ENCODE measurements around the gene GATA3. TPM values are rescaled to one million over a fixed set of nuclear protein-coding genes. Genes with fewer than 3 reads are reported as not detected.

GATA3 gene
- total RNA-seq, 1 experiment from 2014 or later: 5.9 TPM

DNA sequence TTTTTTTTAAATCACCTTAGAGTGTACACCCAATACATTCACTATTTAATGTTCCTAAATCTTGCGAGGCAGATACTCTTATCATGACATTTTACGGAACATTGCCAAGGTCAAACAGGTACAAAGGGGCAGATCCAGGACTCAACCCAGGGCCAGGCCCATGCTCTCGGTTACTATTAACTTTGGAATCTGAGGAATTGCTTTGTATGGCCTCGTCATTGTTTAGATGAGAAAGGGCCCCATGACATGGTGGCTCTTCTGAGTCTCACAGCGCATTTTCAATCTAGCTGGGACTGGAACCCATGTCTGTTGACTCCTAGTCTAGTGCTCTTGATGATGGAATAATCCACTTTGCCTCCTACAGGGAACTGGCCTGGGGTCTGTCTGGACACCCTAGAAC, 59.1 kb downstream of the GATA3 start:
- Histone ChIP-seq H3K27ac (ENCODE audit: low read length) (no peak overlapping the region), H3K4me3 (ENCODE audit: low read depth in 2 of 2, low read length in 2 of 2) (no peak overlapping the region), H3K27me3 (ENCODE audit: control insufficient read depth, insufficient read depth, low read length) (no peaks in the 10 kb centered on the region), H3K9me3 (ENCODE audit: control insufficient read depth, insufficient read depth, low read depth, low read length) (no peaks in the 10 kb centered on the region), H3K4me1 (ENCODE audit: control insufficient read depth, insufficient read depth, low read length) (no peaks in the 10 kb centered on the region), H3K36me3 (ENCODE audit: control insufficient read depth, insufficient read depth, low read length) (no peaks in the 10 kb centered on the region)
- no peak for TF ChIP-seq POLR2AphosphoS5 (IDR thresholded peaks at IDR 0.05; ENCODE audit: low read depth, low read length)
- TF ChIP-seq SIN3A (IDR thresholded peaks at IDR 0.05; ENCODE audit: borderline replicate concordance, insufficient read depth, low read depth, low read length): no peak
- TF ChIP-seq, protein P1, sequence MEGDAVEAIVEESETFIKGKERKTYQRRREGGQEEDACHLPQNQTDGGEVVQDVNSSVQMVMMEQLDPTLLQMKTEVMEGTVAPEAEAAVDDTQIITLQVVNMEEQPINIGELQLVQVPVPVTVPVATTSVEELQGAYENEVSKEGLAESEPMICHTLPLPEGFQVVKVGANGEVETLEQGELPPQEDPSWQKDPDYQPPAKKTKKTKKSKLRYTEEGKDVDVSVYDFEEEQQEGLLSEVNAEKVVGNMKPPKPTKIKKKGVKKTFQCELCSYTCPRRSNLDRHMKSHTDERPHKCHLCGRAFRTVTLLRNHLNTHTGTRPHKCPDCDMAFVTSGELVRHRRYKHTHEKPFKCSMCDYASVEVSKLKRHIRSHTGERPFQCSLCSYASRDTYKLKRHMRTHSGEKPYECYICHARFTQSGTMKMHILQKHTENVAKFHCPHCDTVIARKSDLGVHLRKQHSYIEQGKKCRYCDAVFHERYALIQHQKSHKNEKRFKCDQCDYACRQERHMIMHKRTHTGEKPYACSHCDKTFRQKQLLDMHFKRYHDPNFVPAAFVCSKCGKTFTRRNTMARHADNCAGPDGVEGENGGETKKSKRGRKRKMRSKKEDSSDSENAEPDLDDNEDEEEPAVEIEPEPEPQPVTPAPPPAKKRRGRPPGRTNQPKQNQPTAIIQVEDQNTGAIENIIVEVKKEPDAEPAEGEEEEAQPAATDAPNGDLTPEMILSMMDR (IDR thresholded peaks at IDR 0.05): no peak
- TF ChIP-seq, protein P2, sequence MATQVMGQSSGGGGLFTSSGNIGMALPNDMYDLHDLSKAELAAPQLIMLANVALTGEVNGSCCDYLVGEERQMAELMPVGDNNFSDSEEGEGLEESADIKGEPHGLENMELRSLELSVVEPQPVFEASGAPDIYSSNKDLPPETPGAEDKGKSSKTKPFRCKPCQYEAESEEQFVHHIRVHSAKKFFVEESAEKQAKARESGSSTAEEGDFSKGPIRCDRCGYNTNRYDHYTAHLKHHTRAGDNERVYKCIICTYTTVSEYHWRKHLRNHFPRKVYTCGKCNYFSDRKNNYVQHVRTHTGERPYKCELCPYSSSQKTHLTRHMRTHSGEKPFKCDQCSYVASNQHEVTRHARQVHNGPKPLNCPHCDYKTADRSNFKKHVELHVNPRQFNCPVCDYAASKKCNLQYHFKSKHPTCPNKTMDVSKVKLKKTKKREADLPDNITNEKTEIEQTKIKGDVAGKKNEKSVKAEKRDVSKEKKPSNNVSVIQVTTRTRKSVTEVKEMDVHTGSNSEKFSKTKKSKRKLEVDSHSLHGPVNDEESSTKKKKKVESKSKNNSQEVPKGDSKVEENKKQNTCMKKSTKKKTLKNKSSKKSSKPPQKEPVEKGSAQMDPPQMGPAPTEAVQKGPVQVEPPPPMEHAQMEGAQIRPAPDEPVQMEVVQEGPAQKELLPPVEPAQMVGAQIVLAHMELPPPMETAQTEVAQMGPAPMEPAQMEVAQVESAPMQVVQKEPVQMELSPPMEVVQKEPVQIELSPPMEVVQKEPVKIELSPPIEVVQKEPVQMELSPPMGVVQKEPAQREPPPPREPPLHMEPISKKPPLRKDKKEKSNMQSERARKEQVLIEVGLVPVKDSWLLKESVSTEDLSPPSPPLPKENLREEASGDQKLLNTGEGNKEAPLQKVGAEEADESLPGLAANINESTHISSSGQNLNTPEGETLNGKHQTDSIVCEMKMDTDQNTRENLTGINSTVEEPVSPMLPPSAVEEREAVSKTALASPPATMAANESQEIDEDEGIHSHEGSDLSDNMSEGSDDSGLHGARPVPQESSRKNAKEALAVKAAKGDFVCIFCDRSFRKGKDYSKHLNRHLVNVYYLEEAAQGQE (IDR thresholded peaks at IDR 0.05; ENCODE audit: insufficient read depth in 1 of 2, low read depth in 2 of 2, low read length in 1 of 2): no peak
- no peak for TF ChIP-seq TCF7L2 (IDR thresholded peaks at IDR 0.05; ENCODE audit: low read depth, low read length)
- DNase-seq (ENCODE audit: low read depth, low spot score) (no peak), ATAC-seq (no peak)
- no TSS peak for BruUV-seq (replicated peaks)
- in situ Hi-C loops (cut with HindIII; ENCODE audit: low pct_unique_long_range_greater_than_20kb, low sequenced_read_pairs) (no loop called here), intact Hi-C loops (cut with micrococcal nuclease; ENCODE audit: unreplicated experiment) (no loop called here)
- CTCF ChIA-PET: no interaction called here
- POLR2A ChIA-PET: no interaction called here

DNA sequence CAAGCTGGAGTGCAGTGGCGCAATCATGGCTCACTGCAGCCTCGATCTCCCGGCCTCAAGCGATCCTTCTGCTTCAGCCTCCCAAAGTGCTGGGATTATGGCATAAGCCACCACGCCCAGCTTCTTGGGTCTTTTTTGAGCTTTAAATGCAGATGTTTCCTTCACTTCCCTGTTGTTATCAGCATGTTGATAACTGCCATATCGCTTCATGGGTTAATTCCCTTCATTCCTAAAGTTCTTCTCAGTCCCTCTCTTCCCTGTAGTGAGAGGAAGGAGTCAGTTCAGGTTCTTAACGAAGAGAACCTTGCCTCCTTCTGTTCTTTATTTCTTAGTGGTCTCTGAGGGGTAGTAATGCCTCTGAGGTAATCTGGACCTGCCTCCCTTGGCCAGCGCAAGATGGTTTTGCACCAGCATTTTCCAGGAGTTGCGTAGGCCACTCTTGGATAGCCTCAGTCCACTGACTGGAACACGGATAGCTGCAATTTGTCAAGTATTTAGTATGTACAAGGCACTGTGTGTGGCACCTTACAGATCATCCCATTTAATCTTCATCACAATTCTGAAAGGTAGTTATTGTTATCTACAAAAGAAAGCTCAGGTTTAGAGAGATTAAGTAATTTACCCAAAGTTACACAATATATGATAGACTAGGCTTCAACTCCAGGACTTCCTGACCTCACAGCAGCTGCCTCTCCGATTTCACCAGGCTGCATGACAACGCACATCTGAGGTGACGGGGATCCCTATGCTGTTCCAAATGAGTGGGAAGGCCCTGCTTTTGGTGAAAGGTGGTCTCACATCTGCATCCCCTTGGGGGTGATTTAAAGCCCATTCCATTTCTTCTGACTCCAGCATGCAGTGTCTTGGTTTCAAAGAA, 60.5 kb downstream of the GATA3 start:
- H3K36me3 ChIP-seq (ENCODE audit: control insufficient read depth, insufficient read depth, low read length): no peaks in the 10 kb centered on the region
- ChIA-PET POLR2A (no interaction called here), CTCF (no interaction called here)
- BruUV-seq (replicated peaks): no TSS peak
- intact Hi-C loops (cut with micrococcal nuclease; ENCODE audit: unreplicated experiment): no loop called here
- no peak for ATAC-seq
- in situ Hi-C loops (cut with HindIII; ENCODE audit: low pct_unique_long_range_greater_than_20kb, low sequenced_read_pairs): no loop called here
- H3K27me3 ChIP-seq (ENCODE audit: control insufficient read depth, insufficient read depth, low read length): no peaks in the 10 kb centered on the region
- H3K4me1 ChIP-seq (ENCODE audit: control insufficient read depth, insufficient read depth, low read length): no peaks in the 10 kb centered on the region
- no peak for TF ChIP-seq POLR2AphosphoS5 (IDR thresholded peaks at IDR 0.05; ENCODE audit: low read depth, low read length)
- no peak for TF ChIP-seq TCF7L2 (IDR thresholded peaks at IDR 0.05; ENCODE audit: low read depth, low read length)
- no peak for TF ChIP-seq SIN3A (IDR thresholded peaks at IDR 0.05; ENCODE audit: borderline replicate concordance, insufficient read depth, low read depth, low read length)
- TF ChIP-seq, protein P1 (IDR thresholded peaks at IDR 0.05): no peak
- TF ChIP-seq, protein P2 (IDR thresholded peaks at IDR 0.05; ENCODE audit: insufficient read depth in 1 of 2, low read depth in 2 of 2, low read length in 1 of 2): no peak
- H3K4me3 ChIP-seq (ENCODE audit: low read depth in 2 of 2, low read length in 2 of 2): no peak overlapping the region
- H3K27ac ChIP-seq (ENCODE audit: low read length): no peak overlapping the region
- no peaks in the 10 kb centered on the region for H3K9me3 ChIP-seq (ENCODE audit: control insufficient read depth, insufficient read depth, low read depth, low read length)
- no peak for DNase-seq (ENCODE audit: low read depth, low spot score)
